NT2/D1 (cell line): ENCODE measurements around the gene PMPCA.

Experiments used
- SUZ12 ChIP-seq: IDR thresholded peaks from 2 replicates; pipeline ENCODE4 v1.6.1; 2011; ENCODE audit not compliant: insufficient read length, insufficient read depth; ENCODE audit errors: extremely low read depth
- ZNF274 ChIP-seq: IDR thresholded peaks from 2 replicates; pipeline ENCODE4 v1.6.1; 2011; ENCODE audit warnings: mild to moderate bottlenecking, low read depth, low read length

DNA sequence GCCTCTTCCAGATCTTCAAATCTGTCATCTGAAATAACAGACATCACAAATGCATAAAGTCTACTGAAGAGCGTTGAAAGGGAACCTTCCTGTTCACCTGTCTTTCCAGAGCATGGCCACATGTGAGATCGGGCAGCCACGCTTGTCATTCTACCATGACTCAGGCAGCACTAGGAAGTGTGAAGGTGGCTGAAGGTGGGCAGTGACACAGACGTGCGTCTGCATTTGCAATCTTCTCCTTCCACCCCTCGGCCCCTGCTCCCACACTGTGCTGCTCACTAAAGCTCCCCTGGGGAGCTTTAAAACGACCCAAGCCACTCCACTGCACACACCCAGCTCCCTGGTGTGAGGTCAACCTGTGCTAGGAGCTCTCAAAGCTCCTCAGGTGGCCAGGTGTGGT, 2.5 kb upstream of the PMPCA start:
- TF ChIP-seq ZNF274, result no peak
- no peak for TF ChIP-seq SUZ12
